HG03342 (cell line): ENCODE results near the gene OGDH.

Experiments
- ATAC-seq: cut with Tn5 transposase; IDR thresholded peaks from one replicate; pipeline ENCODE4 v1.9.1; 2021; ENCODE audit warnings: mild to moderate bottlenecking, moderate library complexity; ENCODE audit not compliant: unreplicated experiment

Gene OGDH

DNA sequence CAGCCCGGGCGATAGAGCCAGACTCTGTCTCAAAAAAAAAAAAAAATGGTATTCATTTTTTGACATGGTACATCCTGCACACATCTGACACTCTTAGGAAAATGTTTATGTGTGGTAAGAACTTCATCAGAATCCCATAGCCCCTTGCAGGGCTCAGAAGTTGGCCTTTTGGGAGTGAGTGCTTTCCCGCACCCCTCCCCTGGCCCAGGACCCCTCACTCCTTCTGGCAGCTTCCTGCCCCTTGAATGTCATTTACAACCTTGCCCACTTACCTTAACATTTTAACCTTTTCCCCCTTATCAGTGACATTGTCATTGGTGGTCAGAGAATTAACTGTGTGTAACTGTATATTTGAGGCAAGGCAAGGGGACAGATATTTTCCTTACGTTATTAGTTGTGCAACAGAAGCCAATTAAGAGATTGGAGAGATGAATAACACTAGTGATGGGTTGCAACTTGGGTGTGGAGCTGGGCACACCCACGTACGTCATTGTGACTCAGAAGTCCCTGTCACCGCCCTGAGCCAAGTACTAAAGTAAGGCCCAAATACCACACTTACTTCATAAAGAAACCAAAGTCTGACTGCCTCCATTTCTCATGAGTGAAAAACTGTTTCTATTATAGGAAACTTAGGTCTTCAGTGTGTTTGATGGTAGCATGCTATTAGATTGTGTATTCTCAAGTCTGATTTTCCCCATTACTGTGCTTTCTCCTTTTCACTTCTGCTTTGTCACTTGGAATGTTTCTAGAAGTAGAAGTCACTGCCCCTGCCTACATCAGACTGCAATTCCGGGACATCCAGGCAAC lies 31.6 kb downstream of the OGDH start:
- ATAC-seq = peak; percentile 43

GRCh38 chr7:44638611-44639557 lies 32.5 kb downstream of the OGDH start:
- ATAC-seq = peak; percentile 86

DNA sequence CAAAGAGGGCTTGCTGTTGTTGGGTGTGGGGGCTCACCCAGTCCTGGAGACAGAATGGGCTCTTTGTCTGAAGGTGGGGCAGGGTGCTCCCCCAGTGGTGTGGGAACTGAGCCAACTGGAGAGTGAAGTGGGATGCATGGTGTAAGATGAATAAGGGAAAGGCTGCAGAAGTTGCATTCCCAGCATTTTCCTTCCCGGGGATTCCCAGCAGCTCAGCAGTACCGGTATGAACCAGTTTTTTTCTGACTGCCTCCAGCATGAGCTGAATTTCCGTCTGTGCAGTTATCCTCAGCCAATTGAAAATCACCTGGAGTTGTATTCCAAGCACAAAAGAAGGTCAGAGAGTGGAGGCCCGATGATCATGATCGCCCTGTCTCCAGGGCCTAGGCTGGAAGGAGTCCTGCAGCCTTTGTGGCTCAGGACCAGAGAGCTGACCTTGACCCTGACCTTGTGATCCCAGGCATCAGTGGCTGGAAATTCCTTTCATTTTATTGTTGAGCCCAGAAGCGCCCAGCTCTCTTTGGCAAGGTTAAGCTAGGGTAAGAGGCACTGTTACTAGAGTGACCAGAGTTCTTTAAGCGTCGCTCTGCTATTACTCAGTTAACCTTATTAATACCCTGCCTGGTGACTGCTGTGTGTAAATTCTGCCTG lies 33.4 kb downstream of the OGDH start:
- no peak for ATAC-seq

GRCh38 chr7:44643206-44643605 lies 36.8 kb downstream of the OGDH start:
- ATAC-seq = no peak

DNA sequence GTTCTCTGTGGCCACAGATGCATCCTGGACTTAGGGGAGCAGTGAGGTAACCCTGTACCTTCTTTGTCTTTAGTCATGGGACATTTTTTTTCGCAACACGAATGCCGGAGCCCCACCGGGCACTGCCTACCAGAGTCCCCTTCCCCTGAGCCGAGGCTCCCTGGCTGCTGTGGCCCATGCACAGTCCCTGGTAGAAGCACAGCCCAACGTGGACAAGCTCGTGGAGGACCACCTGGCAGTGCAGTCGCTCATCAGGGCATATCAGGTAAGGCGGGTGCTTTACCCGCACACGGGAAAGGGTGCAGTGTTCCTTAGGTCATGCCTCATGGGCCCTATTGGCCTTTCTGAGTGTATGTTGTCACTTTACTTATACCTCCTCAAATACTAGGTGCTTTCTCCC lies 38.8 kb downstream of the OGDH start:
- ATAC-seq = no peak

DNA sequence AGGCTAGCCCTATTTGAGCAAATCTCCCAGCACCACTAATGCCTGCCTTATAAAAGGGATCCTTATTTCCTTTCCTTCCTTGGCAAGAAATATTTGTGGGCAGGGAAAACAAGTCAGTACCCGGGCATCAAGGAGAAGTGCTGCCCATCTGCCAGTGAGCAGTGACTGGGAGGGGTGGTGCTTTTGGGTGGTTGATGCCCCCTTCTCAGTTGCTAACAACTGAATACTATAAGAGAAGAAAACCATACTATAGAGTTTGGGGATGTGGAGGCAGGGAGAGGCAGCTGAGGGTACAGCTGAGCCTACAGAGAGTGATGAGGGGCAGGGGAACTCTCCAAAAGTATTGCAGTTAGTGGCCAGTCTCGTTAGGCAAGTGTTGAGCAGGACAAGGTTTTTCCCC lies 39.3 kb downstream of the OGDH start:
- ATAC-seq = no peak

DNA sequence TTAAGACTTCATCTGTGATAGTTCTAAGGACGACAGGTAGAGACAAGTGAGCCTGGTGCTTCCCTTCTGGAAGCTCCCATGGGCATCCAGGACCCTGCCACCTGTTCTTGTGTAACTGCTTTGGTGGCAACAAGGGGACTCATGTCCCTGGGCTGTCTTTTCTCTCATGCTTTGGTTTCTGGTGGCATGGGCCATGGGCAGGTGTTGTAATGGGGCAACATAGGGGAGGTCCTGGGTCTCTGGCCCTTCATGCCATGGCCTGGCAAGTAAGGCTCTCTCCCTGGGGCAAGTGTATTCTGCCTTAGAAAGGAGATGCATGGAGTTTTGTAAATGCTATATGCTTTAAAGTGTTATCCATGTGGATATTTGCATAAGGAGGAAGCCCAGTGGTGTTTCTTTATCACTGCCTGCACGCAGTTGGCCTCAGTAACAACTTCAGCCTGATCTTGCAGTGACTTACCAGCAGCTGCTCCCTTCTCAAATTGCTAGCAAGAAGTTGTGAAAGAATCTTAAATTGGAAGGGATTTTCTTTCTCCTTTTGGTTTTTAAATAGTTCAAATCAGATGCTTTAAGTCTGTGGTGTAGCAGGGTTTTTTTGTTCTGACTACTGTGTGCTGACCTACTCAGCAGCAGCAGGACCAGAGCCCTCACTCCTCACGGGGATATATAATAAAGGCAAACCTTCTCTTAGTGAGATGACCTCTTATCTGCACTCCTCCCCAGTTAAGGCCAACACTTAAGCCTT lies 39.9 kb downstream of the OGDH start:
- ATAC-seq = no peak

DNA sequence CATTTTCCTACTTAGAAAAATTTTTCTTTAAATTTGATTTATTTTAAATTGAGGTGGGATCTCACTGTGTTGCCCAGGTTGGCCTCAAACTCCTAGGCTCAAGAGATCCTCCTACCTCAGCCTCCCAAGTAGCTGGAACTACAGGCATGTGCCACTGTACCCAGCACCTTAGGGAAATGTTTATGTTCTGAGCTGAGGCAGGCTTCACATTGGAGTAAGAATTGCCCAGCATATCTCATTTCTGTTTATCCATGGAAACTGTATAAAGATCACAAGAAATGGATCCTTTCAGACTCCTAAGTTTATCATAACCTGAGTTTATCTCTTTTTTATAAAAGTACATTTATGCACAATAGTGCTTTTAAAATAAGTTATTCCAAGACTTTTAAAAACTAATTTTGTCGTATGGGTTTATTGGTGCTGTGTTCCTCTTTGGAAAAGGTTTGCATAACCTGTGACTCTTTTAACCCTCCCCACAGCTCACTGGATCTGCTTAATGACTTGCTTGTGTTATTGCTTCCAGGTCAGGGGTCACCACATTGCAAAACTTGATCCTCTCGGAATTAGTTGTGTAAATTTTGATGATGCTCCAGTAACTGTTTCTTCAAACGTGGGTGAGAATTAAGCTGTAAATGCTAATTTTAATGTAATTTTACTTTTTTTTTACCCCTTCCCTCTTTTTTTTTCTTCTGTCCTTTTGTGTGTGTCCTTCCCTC lies 40.7 kb downstream of the OGDH start:
- no peak for ATAC-seq

DNA sequence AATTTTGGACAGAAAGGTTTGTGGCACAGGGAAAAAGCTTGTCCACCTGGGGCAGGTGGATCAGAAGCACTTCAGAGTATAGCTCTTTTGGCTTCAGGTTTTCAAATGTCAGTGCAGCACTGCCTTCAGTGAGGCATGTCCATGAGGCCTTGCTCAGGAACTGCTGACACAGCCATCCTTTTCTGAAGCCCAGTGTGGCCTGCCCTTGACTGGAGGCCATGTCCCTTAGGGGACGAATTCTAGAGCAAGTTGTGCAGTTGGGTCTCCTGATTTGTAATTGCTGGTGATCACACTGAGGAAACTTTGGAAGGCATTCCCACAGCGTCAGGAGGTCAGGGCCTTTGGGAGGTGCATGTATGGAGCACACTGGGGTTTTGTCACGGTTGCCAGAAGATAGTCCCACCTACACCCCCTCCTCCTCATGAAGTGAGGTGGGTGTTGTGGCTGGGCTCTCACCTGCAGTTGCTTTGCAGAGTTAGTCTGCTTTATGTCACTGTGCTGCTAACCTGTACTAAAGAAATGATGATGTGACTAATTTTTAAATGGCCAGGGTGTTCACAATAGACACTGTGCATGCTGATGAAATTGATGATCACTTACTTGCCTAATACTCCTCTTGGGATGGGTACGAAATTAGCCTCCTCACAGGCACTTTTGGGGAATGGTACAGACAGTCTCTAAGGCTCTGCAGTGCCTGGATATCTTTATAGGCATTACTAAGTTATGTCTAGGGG lies 41.7 kb downstream of the OGDH start:
- ATAC-seq = no peak

DNA sequence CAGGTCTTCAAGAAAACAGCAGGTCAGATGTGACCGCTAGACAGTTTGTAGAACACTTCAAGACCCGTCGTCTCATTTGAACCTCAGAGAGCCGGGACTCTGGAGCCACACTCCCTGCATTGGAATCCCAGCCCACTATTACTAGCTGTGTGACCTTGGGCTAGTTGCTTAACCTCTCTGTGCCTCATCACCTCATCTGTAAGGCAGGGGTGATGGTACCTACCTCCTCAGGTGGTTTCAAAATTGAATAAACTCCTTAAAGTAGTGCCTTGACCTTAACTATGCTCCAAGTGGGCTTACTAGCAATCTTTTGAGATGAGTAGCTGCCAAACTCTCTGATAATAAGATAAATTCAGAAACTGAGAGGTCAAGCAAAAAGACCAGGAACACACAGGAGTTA lies 43.8 kb downstream of the OGDH start:
- no peak for ATAC-seq

DNA sequence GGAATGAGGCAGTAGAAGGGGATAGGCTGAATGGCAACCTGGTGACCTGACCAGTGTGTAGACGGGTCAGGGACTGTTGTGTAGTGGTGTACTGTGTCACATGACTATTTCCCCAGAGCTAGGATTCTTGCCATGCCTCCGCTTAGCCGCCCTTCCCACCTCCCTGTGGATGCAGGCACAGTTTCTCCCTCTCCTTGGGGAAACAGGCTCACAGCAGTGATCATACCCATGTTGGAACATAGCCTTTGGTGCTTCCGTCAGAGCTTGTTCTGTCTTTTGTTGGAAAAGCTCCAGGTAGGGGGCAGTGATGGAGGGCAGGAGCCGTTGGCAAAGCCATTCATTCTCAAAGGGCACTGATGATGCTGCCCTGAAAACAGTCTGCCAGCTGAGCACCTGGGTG lies 44.3 kb downstream of the OGDH start:
- ATAC-seq = no peak

GRCh38 chr7:44652535-44652934 lies 46.1 kb downstream of the OGDH start:
- no peak for ATAC-seq

DNA sequence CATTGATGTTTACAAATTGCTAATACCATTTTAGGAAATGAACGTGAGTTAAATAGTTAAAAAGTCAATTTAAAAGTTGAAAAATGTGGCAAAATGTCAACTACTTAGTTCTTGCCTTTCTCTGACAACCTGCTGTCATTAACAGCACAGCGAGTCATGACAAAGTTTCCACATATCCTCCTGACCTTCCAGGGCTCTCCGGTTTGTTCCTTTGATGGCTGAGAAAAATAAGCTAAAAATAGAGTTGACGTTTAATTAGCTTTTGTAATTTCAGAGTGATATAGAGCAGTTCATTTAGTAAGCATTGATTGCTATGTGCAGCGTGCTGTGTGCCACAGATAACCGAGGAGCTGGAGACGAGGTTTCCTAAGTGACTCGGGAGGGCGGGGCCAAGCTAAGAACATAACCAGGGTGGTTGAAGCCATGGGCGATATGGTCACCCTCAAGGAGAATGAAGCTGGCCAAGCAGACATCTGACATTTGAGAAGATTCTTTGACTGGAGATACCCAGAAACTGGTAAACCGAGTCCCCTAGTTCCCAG lies 47.9 kb downstream of the OGDH start:
- ATAC-seq = no peak

DNA sequence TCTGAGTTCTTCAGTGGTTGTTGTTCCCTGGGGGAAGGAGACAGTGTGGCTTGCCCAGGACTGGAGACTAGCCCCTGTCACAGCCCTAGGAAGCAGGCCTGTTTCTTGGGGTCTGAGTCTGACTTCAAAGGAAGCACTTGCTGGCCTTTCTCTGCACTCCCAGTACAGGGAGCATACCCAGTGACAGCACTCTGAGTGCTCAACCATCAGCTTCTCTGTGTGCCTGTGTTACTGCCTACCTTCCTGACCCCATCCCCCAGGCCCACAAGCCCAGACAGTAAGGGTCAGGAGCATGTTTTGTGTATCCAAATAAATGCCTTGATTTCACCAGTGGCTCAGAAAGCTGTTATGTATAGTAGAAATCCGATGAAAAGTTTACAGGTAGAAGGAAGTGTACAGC lies 48.9 kb downstream of the OGDH start:
- no peak for ATAC-seq

DNA sequence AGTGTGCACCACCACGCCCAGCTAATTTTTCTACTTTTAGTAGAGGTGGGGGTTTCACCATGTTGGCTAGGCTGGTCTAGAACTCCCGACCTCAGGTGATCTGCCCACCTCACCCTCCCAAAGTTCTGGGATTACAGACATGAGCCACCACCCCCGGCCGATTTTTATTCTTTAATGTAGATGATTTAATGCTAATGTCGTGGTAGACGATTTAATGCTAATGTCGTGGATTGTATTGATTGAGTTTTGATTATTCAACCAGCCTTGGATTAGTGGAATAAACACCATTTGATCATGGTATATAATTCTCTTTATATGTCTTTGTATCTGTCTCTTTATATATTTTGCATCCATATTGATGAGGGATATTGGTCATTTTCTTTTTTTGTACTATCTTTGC lies 52.6 kb downstream of the OGDH start:
- no peak for ATAC-seq

- no peak for ATAC-seq
Measured at GRCh38 chr7:44661233-44661632, 54.8 kb downstream of the OGDH start.

GRCh38 chr7:44664780-44665461 lies 58.5 kb downstream of the OGDH start:
- ATAC-seq = no peak

GRCh38 chr7:44665531-44666213 lies 59.2 kb downstream of the OGDH start:
- no peak for ATAC-seq
